Measurements from ENCODE around the gene NFIA.
A peak's percentile ranks its signal among the peaks of the same experiment; 100 is the strongest.

NFIA gene

DNA sequence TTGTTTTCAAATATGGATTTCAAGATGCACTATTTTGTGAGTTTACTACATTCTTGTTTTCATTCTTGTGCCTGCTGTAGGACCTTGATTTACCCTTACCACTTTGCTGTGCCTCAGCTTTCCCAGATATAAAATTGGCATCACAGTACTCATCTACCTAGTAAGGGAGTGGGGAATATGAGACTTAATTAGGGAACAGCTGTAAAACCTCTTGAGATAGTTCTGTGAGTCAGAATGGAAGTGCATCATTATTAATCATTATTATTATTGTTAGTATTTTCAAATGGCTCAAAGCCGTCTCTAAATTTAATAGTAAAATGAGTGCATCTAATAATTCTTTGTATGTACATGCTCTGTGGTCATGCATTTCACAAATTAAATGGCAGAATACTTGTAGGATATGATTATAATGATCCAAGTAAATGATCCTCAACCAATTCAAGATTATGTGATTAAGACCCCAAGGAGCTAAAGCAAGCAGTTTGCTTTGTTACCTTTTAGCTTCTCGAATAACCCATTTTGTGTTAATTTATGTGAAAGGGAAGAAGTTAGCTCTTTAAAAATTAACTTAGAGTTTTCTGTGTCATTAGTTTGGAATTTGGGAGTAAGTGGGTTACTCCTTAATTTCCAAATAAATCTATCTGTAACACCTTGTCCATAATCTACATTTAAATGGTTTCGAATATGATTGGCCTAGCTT lies 155.4 kb downstream of the NFIA start:
- no peak for DNase-seq (ENCODE audit: extremely low read depth, low read depth)
- no peak overlapping the region for H3K4me3 ChIP-seq (replicated peaks; ENCODE audit: low read depth, low read length)
- TF ChIP-seq, protein P1, sequence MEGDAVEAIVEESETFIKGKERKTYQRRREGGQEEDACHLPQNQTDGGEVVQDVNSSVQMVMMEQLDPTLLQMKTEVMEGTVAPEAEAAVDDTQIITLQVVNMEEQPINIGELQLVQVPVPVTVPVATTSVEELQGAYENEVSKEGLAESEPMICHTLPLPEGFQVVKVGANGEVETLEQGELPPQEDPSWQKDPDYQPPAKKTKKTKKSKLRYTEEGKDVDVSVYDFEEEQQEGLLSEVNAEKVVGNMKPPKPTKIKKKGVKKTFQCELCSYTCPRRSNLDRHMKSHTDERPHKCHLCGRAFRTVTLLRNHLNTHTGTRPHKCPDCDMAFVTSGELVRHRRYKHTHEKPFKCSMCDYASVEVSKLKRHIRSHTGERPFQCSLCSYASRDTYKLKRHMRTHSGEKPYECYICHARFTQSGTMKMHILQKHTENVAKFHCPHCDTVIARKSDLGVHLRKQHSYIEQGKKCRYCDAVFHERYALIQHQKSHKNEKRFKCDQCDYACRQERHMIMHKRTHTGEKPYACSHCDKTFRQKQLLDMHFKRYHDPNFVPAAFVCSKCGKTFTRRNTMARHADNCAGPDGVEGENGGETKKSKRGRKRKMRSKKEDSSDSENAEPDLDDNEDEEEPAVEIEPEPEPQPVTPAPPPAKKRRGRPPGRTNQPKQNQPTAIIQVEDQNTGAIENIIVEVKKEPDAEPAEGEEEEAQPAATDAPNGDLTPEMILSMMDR (IDR thresholded peaks at IDR 0.05; ENCODE audit: low read depth, low read length, missing control alignments) = no peak

DNA sequence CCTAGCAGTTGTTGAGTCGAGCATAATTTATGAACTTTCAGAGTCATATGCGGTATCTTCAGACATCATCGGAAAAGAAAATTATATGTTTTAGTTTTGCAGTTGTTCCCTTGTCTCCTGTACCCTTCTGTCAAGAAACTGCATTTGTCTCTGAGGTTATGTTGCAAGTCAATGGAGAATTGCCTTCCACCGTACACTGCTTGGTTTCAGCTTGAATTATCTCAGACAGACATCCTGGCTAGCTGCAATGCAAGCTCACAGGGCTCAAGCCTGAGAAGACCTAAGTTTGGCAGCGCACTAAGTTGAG lies 156.0 kb downstream of the NFIA start:
- DNase-seq (ENCODE audit: extremely low read depth, low read depth) = no peak
- no peak overlapping the region for H3K4me3 ChIP-seq (replicated peaks; ENCODE audit: low read depth, low read length)

DNA sequence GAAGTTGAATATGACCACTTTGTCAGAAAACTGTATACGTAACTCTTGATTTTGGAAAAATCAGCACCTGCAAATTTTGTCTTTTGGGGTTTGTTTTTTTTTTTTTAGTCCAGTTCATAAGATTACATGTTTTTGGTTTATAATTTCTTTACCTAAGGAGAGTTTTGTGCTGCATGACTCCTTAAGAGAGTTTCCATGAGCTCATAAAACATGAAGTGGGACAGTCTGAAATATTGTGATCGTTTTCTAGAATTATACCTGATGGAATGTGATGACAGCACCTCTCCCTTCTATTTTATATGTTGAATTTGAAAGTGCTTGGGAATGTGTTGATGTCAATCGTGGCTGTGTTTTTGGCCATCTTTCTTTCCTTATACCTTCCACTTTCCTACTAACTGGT lies 158.5 kb downstream of the NFIA start:
- TF ChIP-seq, protein P1 (IDR thresholded peaks at IDR 0.05; ENCODE audit: low read depth, low read length, missing control alignments) = no peak
- H3K4me3 ChIP-seq (replicated peaks; ENCODE audit: low read depth, low read length) = no peak overlapping the region
- DNase-seq (ENCODE audit: extremely low read depth, low read depth) = no peak

More for the DNA sequence above, 156.0 kb downstream of the NFIA start:
- TF ChIP-seq, protein P1 (IDR thresholded peaks at IDR 0.05; ENCODE audit: low read depth, low read length, missing control alignments) = no peak

DNA sequence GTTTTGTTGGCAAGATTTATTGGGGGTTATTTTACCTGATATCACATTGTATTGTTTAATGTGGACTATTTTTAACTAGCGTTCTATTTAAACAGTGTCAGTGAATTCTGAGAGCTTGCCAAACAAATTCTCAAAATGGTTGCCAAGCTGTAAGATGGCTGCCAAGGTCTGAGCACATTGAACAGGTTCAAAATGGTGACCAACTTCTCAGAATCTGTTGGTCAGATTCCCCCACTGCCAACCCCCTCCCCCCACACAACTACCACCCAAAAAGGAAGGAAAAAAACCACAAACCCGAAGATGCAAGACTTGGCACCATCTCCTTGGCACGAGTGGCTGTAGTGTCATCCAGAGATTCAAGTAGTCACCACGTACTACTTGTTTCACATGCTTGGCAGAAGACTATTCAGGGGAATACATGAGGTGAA lies 159.1 kb downstream of the NFIA start:
- no peak overlapping the region for H3K4me3 ChIP-seq (replicated peaks; ENCODE audit: low read depth, low read length)
- DNase-seq (ENCODE audit: extremely low read depth, low read depth) = no peak
- TF ChIP-seq, protein P1 (IDR thresholded peaks at IDR 0.05; ENCODE audit: low read depth, low read length, missing control alignments) = no peak

DNA sequence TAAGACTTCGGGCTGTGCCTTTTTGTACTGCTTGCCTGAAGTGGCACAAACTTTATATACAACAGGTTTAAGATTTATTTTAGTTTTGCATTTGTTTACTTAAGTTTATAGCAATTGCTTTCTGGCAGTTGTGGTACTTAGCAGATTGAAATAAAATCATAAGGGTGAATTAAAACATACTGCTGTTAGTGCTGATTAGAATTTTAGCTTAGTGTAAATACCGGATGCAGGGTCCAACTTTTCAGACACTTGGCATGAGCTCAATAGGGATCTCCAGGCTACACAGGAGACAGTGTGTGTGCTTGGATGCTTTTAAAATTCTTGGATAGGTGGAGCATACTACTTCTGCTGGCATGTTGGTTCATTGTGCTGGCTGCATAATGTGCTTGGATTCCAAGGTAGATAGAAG lies 159.6 kb downstream of the NFIA start:
- no peak for DNase-seq (ENCODE audit: extremely low read depth, low read depth)
- H3K4me3 ChIP-seq (replicated peaks; ENCODE audit: low read depth, low read length) = no peak overlapping the region
- TF ChIP-seq, protein P1 (IDR thresholded peaks at IDR 0.05; ENCODE audit: low read depth, low read length, missing control alignments) = no peak

DNA sequence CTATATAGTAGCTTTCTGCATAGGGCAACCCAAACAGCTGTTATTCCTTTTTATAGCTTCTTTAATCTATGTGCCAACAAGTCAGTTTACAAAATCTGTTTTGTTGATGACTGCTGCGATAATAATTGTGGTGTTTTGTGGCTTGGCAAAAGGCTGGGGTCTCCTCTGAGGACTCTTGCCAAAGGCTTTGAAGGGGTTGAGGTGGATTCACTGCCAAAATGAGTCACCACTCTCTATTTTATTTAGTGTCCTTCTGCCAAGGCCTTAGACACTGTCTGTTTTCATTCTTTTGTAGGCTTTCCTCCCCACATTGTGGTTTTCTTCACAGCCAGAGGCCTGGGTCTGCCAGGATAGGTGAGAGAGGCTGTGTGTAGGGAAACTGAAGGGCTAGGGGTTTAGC lies 161.8 kb downstream of the NFIA start:
- no peak overlapping the region for H3K4me3 ChIP-seq (replicated peaks; ENCODE audit: low read depth, low read length)
- TF ChIP-seq, protein P1 (IDR thresholded peaks at IDR 0.05; ENCODE audit: low read depth, low read length, missing control alignments) = no peak
- peak; percentile 27 for DNase-seq (ENCODE audit: extremely low read depth, low read depth)
